GM21381 (cell line): ENCODE data around the gene HIPK2.

ENCODE experiments used
- ATAC-seq: cut with Tn5 transposase; IDR thresholded peaks from one replicate; pipeline ENCODE4 v1.9.1; 2021; ENCODE audit warnings: mild to moderate bottlenecking, moderate library complexity; ENCODE audit not compliant: unreplicated experiment

The HIPK2 gene

DNA sequence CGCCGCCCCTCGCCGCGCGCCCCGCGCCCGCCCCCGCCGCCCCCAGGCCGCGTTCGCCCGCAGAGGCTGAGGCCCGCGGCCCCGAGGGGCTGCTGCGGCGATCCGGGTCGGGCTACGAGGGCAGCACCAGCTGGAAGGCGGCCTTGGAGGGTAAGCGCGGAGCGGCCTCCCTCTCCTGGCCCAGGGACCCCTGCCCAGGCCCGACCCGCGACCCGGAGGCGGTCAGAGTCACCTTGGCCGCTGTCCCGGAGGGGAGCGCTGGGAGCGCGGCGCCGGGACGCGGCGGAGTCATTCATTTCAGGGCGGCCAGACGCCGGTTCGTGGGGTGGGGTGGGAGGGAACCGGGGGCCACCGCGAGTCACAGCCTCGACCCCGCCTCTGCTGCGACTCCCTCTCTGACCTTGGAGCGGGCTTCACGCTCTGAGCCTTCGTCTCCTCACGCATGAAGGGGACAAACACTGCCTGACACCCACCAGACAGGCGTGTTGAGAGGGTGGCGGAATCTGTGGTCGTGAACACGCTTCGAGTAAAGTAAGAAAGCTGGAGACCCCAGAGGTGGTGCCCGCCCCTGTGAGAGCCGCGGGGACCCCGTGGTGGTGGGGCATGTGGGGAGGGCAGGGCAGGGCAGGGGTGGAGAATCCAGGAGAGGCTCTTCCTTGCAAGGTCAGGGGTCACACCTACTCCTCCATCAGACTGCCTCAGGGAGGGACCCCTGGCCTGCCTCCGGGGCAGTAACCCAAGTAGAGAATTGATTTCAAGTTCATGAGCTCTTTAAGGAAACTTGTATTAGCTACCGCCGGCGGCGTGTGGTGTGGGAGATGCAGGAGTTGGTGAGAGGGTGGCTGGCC lies 253.6 kb downstream of the HIPK2 start:
- ATAC-seq, result no peak

- ATAC-seq, result no peak
Measured at GRCh38 chr7:139523199-139523941, 254.4 kb downstream of the HIPK2 start, which contains the start of gene CLEC2L. Gene CLEC2L (plus strand): TSS chr7:139523685. CDS start chr7:139523928, 243 bp downstream.

- no peak for ATAC-seq
Measured at GRCh38 chr7:139522830-139523198, 255.0 kb downstream of the HIPK2 start.

DNA sequence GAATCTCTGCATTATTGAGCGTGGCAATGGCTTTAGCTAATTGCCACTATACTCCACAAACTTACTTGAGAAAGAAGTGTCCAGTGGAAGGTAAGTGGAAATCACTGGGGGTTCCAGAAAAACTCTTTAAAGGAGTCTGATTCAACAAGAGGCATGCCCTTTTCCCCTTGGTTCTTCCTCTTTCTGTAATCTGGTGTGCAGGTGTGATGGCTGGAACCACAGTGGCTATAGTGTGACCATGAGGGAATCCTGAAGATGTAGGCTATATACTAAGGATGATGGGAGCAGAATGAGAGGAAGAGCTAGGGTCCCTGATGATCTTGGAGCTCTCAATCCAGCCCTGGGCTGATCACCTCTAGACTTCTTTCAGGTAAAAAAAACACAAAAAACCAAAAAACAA lies 256.4 kb downstream of the HIPK2 start:
- ATAC-seq, result no peak

DNA sequence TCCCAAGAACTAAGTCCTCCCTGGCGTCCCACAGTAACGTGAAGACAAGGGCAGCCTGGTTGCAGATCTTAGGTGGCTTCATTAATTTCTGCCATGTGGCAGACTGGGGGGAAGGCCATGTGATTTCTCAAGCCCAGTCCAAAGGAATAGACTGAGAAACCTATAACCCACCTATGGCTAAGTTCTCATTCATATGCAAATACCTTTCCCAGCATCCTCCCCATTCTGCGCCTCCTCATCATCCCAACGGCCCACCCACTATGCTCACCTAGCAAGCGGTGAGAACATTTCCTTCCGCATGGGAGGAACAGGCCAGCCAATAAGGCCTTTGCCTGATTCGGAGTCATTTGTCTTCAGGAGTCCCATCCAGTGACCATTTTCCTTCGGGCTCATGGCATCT lies 262.5 kb downstream of the HIPK2 start:
- no peak for ATAC-seq
